Transverse colon (tissue), 4 donors: Measurements from ENCODE around the gene KLHL22. TPM values are rescaled to one million over a fixed set of nuclear protein-coding genes. Genes with fewer than 3 reads are reported as not detected.

ENCODE experiments used
- DNase-seq: peaks from one replicate; pipeline ENCODE4 v3.0.0-alpha.2; 2019
- H3K27ac ChIP-seq, 4 donors: fragments of 200-600 bp; sonication (generic); 2 replicates each; pipeline ENCODE4 v1.5.1; 2016 to 2018; ENCODE audit warnings: inconsistent platforms in 4 of 4
- H3K27me3 ChIP-seq: fragments of 200-600 bp; sonication (generic); 2 replicates; pipeline ENCODE4 v1.5.1; 2017; ENCODE audit warnings: inconsistent platforms
- H3K36me3 ChIP-seq, 4 donors: fragments of 200-600 bp; sonication (generic); 2 replicates each; pipeline ENCODE4 v1.5.1; 2017 to 2019; ENCODE audit warnings: inconsistent platforms in 4 of 4
- H3K4me1 ChIP-seq, 4 donors: fragments of 200-600 bp; sonication (generic); 2 replicates each; pipeline ENCODE4 v1.5.1; 2017 to 2020; ENCODE audit warnings: inconsistent platforms in 4 of 4
- H3K4me3 ChIP-seq, 4 donors: fragments of 200-600 bp; sonication (generic); 1 replicate in 1 of 4; 2 replicates in 3 of 4; pipeline versions ENCODE4 v1.5.1 to v1.6.1; 2017 to 2019; ENCODE audit warnings: inconsistent platforms in 4 of 4
- H3K9me3 ChIP-seq, 2 donors: fragments of 200-600 bp; sonication (generic); 2 replicates each; pipeline ENCODE4 v1.5.1; 2017 to 2019; ENCODE audit warnings: inconsistent platforms in 2 of 2
- EP300 ChIP-seq: sonication (generic); formaldehyde crosslinking; IDR thresholded peaks from one replicate; pipeline ENCODE4 v1.6.1; 2017; ENCODE audit warnings: antibody characterized with exemption, low read depth
- POLR2A ChIP-seq: fragments of 450-650 bp; IDR thresholded peaks from one replicate; pipeline ENCODE4 v1.6.1; 2016; ENCODE audit warnings: antibody characterized with exemption, mild to moderate bottlenecking, moderate library complexity
- POLR2AphosphoS5 ChIP-seq, 3 donors: sonication (generic); formaldehyde crosslinking; IDR thresholded peaks; one replicate each; pipeline ENCODE4 v1.6.1; 2016; ENCODE audit warnings: antibody characterized with exemption in 3 of 3
- WGBS, 2 donors: methylation state at CpG; one replicate each; pipeline ENCODE4 v1.1.5; 2018; ENCODE audit warnings: low coverage in 1 of 2; 5-methylcytosine and 5-hydroxymethylcytosine counted together
- in situ Hi-C, 4 donors: fragments of 200-750 bp; cut with MboI; loops; one replicate each; pipeline versions ENCODE4 v1.15.0 to v1.15.1; 2017; ENCODE audit warnings: low sequenced_read_pairs in 3 of 4, low pct_ligation_motif_present in 1 of 4, low pct_unique_long_range_greater_than_20kb in 1 of 4
- intact Hi-C: fragments of 100-400 bp; cut with DNase I; formaldehyde crosslinking; loops from one replicate; pipeline ENCODE4 v1.15.1; 2023; ENCODE audit warnings: low total_unique reads
- total RNA-seq, 4 donors: library from RNA; depleted of rRNA; stranded (reverse); fragments of >200 nt; gene quantifications; one replicate each; pipeline ENCODE4 v1.1.0, GENCODE V29; 2016
- TF ChIP-seq, protein P1 (sequence below), 5 experiments: fragments of 200-600 bp in 3 of 5; fragments of 450-650 bp in 2 of 5; sonication (generic) in 3 of 5; IDR thresholded peaks; 1 replicate in 2 of 5; 2 replicates in 3 of 5; pipeline ENCODE4 v1.5.1; 2016 to 2017; ENCODE audit warnings: antibody characterized with exemption in 5 of 5, inconsistent platforms in 3 of 5, mild to moderate bottlenecking in 2 of 5, moderate library complexity in 1 of 5

KLHL22 gene
- total RNA-seq, 4 donors from 2014 or later = 12.7 to 75.9 (median 16.9) TPM

- peaks cover 0 to 4% (median 0%) of the 10 kb centered on the region in 4 donors for H3K36me3 ChIP-seq
- no peaks in the 10 kb centered on the region for H3K9me3 ChIP-seq
- TF ChIP-seq POLR2A = no peak
- no peak for TF ChIP-seq EP300
- no peak for TF ChIP-seq POLR2AphosphoS5 (IDR thresholded peaks at IDR 0.05)
- TF ChIP-seq, protein P1, sequence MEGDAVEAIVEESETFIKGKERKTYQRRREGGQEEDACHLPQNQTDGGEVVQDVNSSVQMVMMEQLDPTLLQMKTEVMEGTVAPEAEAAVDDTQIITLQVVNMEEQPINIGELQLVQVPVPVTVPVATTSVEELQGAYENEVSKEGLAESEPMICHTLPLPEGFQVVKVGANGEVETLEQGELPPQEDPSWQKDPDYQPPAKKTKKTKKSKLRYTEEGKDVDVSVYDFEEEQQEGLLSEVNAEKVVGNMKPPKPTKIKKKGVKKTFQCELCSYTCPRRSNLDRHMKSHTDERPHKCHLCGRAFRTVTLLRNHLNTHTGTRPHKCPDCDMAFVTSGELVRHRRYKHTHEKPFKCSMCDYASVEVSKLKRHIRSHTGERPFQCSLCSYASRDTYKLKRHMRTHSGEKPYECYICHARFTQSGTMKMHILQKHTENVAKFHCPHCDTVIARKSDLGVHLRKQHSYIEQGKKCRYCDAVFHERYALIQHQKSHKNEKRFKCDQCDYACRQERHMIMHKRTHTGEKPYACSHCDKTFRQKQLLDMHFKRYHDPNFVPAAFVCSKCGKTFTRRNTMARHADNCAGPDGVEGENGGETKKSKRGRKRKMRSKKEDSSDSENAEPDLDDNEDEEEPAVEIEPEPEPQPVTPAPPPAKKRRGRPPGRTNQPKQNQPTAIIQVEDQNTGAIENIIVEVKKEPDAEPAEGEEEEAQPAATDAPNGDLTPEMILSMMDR (IDR thresholded peaks at IDR 0.05) = no peak
- no peak overlapping the region for H3K4me3 ChIP-seq
- no peak for DNase-seq
- intact Hi-C loops = no loop called here
- WGBS, 2 donors = 71 to 83% methylated on average over 3 to 7 of the region's 7 CpGs
- H3K27ac ChIP-seq = no peak overlapping the region
- peaks cover 0 to 12% (median 4%) of the 10 kb centered on the region in 4 donors for H3K4me1 ChIP-seq
- in situ Hi-C loops = no loop called here
- H3K27me3 ChIP-seq = peaks cover 12% of the 10 kb centered on the region
These were observed 52.9 kb downstream of the KLHL22 start for GRCh38 chr22:20442485-20443284.

- TF ChIP-seq POLR2A (no peak), EP300 (no peak), POLR2AphosphoS5 (IDR thresholded peaks at IDR 0.05) (no peak)
- TF ChIP-seq, protein P1 (IDR thresholded peaks at IDR 0.05) = no peak
- no peak overlapping the region for H3K4me3 ChIP-seq
- peaks cover 19% of the 10 kb centered on the region for H3K27me3 ChIP-seq
- DNase-seq = no peak
- in situ Hi-C loops = no loop called here
- H3K27ac ChIP-seq = peak overlapping the region in 2 of 4 donors; percentile 6 to 25
- 77% methylated on average over 16 of the region's 21 CpGs; no CpG with 5 or more reads in 1 of the 2 donors for WGBS, 2 donors
- no peaks in the 10 kb centered on the region for H3K9me3 ChIP-seq
- intact Hi-C loops = no loop called here
- peaks cover 0 to 4% (median 0%) of the 10 kb centered on the region in 4 donors for H3K36me3 ChIP-seq
- peaks cover 0 to 18% (median 10%) of the 10 kb centered on the region in 4 donors for H3K4me1 ChIP-seq
These were observed 53.7 kb downstream of the KLHL22 start for GRCh38 chr22:20441631-20442484.

DNA sequence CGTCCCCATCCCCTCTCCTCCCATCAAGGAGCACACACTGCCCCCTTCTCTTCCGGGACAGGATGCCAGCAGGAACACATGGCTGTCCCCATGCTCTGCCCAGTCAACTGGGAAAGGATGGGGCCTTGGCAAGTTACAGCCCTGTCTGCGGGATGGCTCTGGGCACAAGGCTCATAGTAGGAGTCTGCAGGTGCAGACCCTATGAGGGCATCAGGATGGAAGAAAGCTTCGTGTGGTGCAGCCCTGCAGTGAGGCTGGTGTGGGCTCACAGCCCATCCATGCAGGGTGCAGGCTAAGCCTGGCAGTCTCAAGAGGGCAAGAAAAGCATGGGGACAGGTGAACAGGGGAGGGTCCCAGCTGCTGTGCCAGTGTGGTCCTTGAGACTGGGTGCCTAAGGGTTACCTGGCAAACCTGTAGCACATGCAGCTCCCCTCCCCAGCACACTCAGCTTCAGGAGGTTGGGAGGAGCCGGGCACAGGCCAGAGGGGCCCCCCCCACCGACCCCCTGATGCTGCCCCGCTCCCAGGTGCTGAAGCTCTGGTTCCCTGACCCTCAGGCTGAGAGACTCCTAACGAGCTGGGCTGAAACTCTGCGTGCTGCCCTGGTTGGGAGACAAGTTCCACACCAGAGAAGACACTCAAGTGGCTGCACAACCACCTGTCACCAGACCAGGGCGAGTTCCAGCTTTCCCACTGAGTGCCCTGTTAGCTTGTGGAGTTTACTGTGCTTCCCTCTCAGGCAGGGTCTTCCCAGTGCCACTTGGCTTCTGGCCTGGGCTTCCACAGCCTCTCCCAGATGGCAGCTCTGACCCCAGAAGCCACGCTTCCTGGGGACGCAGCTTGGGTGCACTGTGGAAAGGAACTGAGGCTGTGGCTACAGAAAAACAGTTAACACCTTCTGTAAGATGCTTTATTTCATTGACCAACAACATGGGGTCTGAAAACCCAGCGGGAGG is 54.7 kb downstream of the KLHL22 start:
- peaks cover 2 to 27% (median 19%) of the 10 kb centered on the region in 4 donors for H3K4me1 ChIP-seq
- H3K27ac ChIP-seq = no peak overlapping the region
- WGBS, 2 donors = 76% methylated on average over 13 of the region's 13 CpGs; no CpG with 5 or more reads in 1 of the 2 donors
- H3K9me3 ChIP-seq = no peaks in the 10 kb centered on the region
- TF ChIP-seq POLR2A = no peak
- TF ChIP-seq, protein P1 (IDR thresholded peaks at IDR 0.05) = no peak
- no peak for TF ChIP-seq POLR2AphosphoS5 (IDR thresholded peaks at IDR 0.05)
- TF ChIP-seq EP300 = no peak
- peaks cover 28% of the 10 kb centered on the region for H3K27me3 ChIP-seq
- intact Hi-C loops = no loop called here
- in situ Hi-C loops = no loop called here
- DNase-seq = no peak
- H3K4me3 ChIP-seq = no peak overlapping the region
- H3K36me3 ChIP-seq = peaks cover 0 to 4% (median 0%) of the 10 kb centered on the region in 4 donors
